ENCODE results near the gene RPUSD1. TPM values are rescaled to one million over a fixed set of nuclear protein-coding genes. Genes with fewer than 3 reads are reported as not detected.

Gene RPUSD1
- total and polyA plus RNA-seq, 4 donors = 6.8 to 20.3 (median 12.8) TPM

DNA sequence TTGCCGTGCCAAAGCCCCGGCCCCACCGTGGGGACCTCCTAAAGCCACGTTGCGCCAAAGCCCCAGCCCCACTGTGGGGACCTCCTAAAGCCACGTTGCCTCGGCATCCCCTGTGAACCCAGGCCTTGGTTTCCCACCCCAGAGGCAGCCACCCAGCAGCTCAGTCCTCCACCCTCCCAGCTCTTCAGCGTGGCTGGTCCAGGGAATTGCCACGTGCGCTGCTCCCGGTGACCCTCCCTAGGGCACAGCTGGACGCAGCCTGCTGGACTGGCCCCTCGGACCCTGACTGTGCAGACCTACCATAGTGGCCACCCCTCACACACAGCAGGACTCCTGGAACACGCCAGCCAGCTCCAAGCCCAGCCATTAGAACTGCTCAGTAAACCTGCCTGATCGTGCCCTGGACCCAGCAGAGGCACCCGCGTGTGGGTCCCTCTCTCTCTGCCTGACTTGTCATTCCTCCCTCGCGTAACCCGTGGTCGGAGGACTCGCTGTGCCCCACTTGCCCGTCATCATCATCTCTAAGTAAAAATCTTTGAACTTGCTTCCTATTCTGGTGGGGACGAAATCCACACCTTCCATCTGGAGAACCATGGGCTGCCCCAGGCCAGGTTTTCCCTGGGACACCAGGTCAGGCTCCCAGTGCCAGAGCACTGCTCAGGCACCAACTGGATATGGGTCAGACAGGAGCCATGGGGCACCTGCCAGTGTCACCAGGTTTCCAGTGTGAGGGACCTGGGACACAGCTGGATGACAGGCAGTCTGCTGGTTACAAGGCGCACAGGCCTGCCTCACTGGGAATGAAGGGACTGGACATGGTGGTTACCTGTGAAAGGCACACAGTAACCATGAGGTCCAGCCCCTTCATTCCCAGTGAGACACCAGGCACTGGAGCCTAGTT, 53.0 kb downstream of the RPUSD1 start:
- Histone ChIP-seq H3K4me3 (ENCODE audit: low read length in 2 of 2) (no peak overlapping the region), H3K9me3 (ENCODE audit: control insufficient read depth, low read length) (no peaks in the 10 kb centered on the region), H3K4me1 (ENCODE audit: control insufficient read depth in 1 of 2, insufficient read depth in 2 of 2, low read length in 2 of 2) (no peaks in the 10 kb centered on the region), H3K27ac (ENCODE audit: low read depth in 1 of 2, low read length in 2 of 2) (no peak overlapping the region), H3K27me3 (ENCODE audit: control insufficient read depth in 1 of 2, insufficient read depth in 2 of 2, low read length in 1 of 2) (no peaks in the 10 kb centered on the region), H3K36me3 (ENCODE audit: control insufficient read depth in 1 of 2, insufficient read depth in 2 of 2, low read length in 1 of 2) (peaks cover 0 to 2% of the 10 kb centered on the region in 2 donors)
- 93% methylated on average over 25 of the region's 25 CpGs for WGBS, 2 donors
- DNase-seq = no peak
- no peak for ATAC-seq (ENCODE audit: low FRiP score)
- intact Hi-C loops (cut with DNase I) = no loop called here

Small RNAs within 50 kb of the gene (microRNA-seq; reads per million reads assigned to microRNA genes)
- gene MIR662 = 0 reads per million in 2 donors

Other genes with a start within 250 kb of the RPUSD1 start
- gene PRR35, start 228.0 kb downstream of the RPUSD1 start, total RNA-seq = not detected
- gene PRR35, start 228.0 kb downstream of the RPUSD1 start, polyA plus RNA-seq = under 1 TPM in 1 of 2 donors, not detected in 1; 0.05 TPM
- gene NHLRC4, start 221.4 kb downstream of the RPUSD1 start, total RNA-seq = 1 to 10 TPM in 1 of 2 donors, under 1 TPM in 1; 0.52 to 2.2 TPM
- 1 to 10 TPM in 1 of 2 donors, under 1 TPM in 1; 0.25 to 2.6 TPM for gene NHLRC4, start 221.4 kb downstream of the RPUSD1 start, polyA plus RNA-seq
- 10 to 100 TPM; 25.8 to 38.5 TPM for gene PIGQ, start 218.4 kb downstream of the RPUSD1 start, total RNA-seq
- gene PIGQ, start 218.4 kb downstream of the RPUSD1 start, polyA plus RNA-seq = 10 to 100 TPM; 10.8 to 92.2 TPM
- 10 to 100 TPM; 17.9 to 19.6 TPM for gene RAB40C, start 198.3 kb downstream of the RPUSD1 start, total RNA-seq
- gene RAB40C, start 198.3 kb downstream of the RPUSD1 start, polyA plus RNA-seq = 10 to 100 TPM in 1 of 2 donors, 1 to 10 TPM in 1; 9.5 to 40.7 TPM
- gene WFIKKN1, start 157.4 kb downstream of the RPUSD1 start, total RNA-seq = 1 to 10 TPM in 1 of 2 donors, under 1 TPM in 1; 0.33 to 1.0 TPM
- gene WFIKKN1, start 157.4 kb downstream of the RPUSD1 start, polyA plus RNA-seq = 1 to 10 TPM in 1 of 2 donors, under 1 TPM in 1; 0.63 to 2.2 TPM
- gene METTL26, start 152.1 kb downstream of the RPUSD1 start, total RNA-seq = 10 to 100 TPM; 45.2 to 64.8 TPM
- gene METTL26, start 152.1 kb downstream of the RPUSD1 start, polyA plus RNA-seq = 100 to 1,000 TPM in 1 of 2 donors, 10 to 100 TPM in 1; 86.0 to 158 TPM
- gene MCRIP2, start 146.6 kb downstream of the RPUSD1 start, total RNA-seq = 10 to 100 TPM; 10.4 to 14.7 TPM
- gene MCRIP2, start 146.6 kb downstream of the RPUSD1 start, polyA plus RNA-seq = 10 to 100 TPM; 22.9 to 28.9 TPM
- 10 to 100 TPM; 21.0 to 25.8 TPM for gene WDR90, start 139.0 kb downstream of the RPUSD1 start, total RNA-seq
- 10 to 100 TPM in 1 of 2 donors, 1 to 10 TPM in 1; 7.5 to 60.9 TPM for gene WDR90, start 139.0 kb downstream of the RPUSD1 start, polyA plus RNA-seq
- gene RHOT2, start 120.2 kb downstream of the RPUSD1 start, total RNA-seq = 10 to 100 TPM; 79.3 to 93.8 TPM
- 100 to 1,000 TPM in 1 of 2 donors, 10 to 100 TPM in 1; 27.4 to 356 TPM for gene RHOT2, start 120.2 kb downstream of the RPUSD1 start, polyA plus RNA-seq
- gene RHBDL1, start 112.7 kb downstream of the RPUSD1 start, total RNA-seq = 1 to 10 TPM in 1 of 2 donors, under 1 TPM in 1; 0.88 to 1.3 TPM
- gene RHBDL1, start 112.7 kb downstream of the RPUSD1 start, polyA plus RNA-seq = 1 to 10 TPM in 1 of 2 donors, not detected in 1; 1.5 TPM
- gene STUB1, start 108.0 kb downstream of the RPUSD1 start, total RNA-seq = 10 to 100 TPM; 67.4 to 84.3 TPM
- gene STUB1, start 108.0 kb downstream of the RPUSD1 start, polyA plus RNA-seq = 100 to 1,000 TPM; 126 to 169 TPM
- gene JMJD8, start 104.0 kb downstream of the RPUSD1 start, total RNA-seq = 10 to 100 TPM; 46.1 to 51.7 TPM
- gene JMJD8, start 104.0 kb downstream of the RPUSD1 start, polyA plus RNA-seq = 100 to 1,000 TPM in 1 of 2 donors, 10 to 100 TPM in 1; 55.2 to 110 TPM
- gene WDR24, start 98.0 kb downstream of the RPUSD1 start, total RNA-seq = 1 to 10 TPM; 6.7 to 8.4 TPM
- 10 to 100 TPM in 1 of 2 donors, 1 to 10 TPM in 1; 4.3 to 10.4 TPM for gene WDR24, start 98.0 kb downstream of the RPUSD1 start, polyA plus RNA-seq
- gene FBXL16, start 82.6 kb downstream of the RPUSD1 start, total RNA-seq = under 1 TPM; 0.16 to 0.18 TPM
- gene FBXL16, start 82.6 kb downstream of the RPUSD1 start, polyA plus RNA-seq = not detected
- 10 to 100 TPM; 22.7 to 26.6 TPM for gene METRN, start 73.3 kb downstream of the RPUSD1 start, total RNA-seq
- 10 to 100 TPM; 26.7 to 61.3 TPM for gene METRN, start 73.3 kb downstream of the RPUSD1 start, polyA plus RNA-seq
- gene ANTKMT, start 67.2 kb downstream of the RPUSD1 start, total RNA-seq = 10 to 100 TPM; 18.6 to 25.7 TPM
- 10 to 100 TPM; 13.1 to 33.0 TPM for gene ANTKMT, start 67.2 kb downstream of the RPUSD1 start, polyA plus RNA-seq
- gene CCDC78, start 61.9 kb downstream of the RPUSD1 start, total RNA-seq = 1 to 10 TPM in 1 of 2 donors, under 1 TPM in 1; 0.39 to 1.7 TPM
- gene CCDC78, start 61.9 kb downstream of the RPUSD1 start, polyA plus RNA-seq = under 1 TPM in 1 of 2 donors, not detected in 1; 0.97 TPM
- gene HAGHL, start 61.3 kb downstream of the RPUSD1 start, total RNA-seq = 1 to 10 TPM; 2.4 to 3.8 TPM
- gene HAGHL, start 61.3 kb downstream of the RPUSD1 start, polyA plus RNA-seq = 10 to 100 TPM in 1 of 2 donors, 1 to 10 TPM in 1; 2.8 to 22.5 TPM
- 10 to 100 TPM; 21.8 to 22.4 TPM for gene CIAO3, start 47.4 kb downstream of the RPUSD1 start, total RNA-seq
- 10 to 100 TPM; 12.4 to 35.9 TPM for gene CIAO3, start 47.4 kb downstream of the RPUSD1 start, polyA plus RNA-seq
- under 1 TPM; 0.33 to 0.52 TPM for gene MSLN, start 27.6 kb downstream of the RPUSD1 start, total RNA-seq
- 1 to 10 TPM; 1.5 to 2.1 TPM for gene MSLN, start 27.6 kb downstream of the RPUSD1 start, polyA plus RNA-seq
- gene CHTF18, start 239 bp upstream of the RPUSD1 start, total RNA-seq = 10 to 100 TPM in 1 of 2 donors, 1 to 10 TPM in 1; 7.1 to 14.3 TPM
- 10 to 100 TPM in 1 of 2 donors, 1 to 10 TPM in 1; 3.0 to 56.9 TPM for gene CHTF18, start 239 bp upstream of the RPUSD1 start, polyA plus RNA-seq
- not detected for gene GNG13, start 12.4 kb upstream of the RPUSD1 start, total RNA-seq
- gene GNG13, start 12.4 kb upstream of the RPUSD1 start, polyA plus RNA-seq = not detected
- gene LMF1, start 182.6 kb upstream of the RPUSD1 start, total RNA-seq = 10 to 100 TPM; 18.2 to 38.4 TPM
- gene LMF1, start 182.6 kb upstream of the RPUSD1 start, polyA plus RNA-seq = 10 to 100 TPM in 1 of 2 donors, 1 to 10 TPM in 1; 8.8 to 75.0 TPM
- 1 to 10 TPM; 2.2 to 7.0 TPM for gene SOX8, start 193.4 kb upstream of the RPUSD1 start, total RNA-seq
- 1 to 10 TPM; 1.0 to 5.7 TPM for gene SOX8, start 193.4 kb upstream of the RPUSD1 start, polyA plus RNA-seq

Measured in aorta (tissue), 5 donors.